ENCODE measurements around the gene CACUL1.

Gene CACUL1

DNA sequence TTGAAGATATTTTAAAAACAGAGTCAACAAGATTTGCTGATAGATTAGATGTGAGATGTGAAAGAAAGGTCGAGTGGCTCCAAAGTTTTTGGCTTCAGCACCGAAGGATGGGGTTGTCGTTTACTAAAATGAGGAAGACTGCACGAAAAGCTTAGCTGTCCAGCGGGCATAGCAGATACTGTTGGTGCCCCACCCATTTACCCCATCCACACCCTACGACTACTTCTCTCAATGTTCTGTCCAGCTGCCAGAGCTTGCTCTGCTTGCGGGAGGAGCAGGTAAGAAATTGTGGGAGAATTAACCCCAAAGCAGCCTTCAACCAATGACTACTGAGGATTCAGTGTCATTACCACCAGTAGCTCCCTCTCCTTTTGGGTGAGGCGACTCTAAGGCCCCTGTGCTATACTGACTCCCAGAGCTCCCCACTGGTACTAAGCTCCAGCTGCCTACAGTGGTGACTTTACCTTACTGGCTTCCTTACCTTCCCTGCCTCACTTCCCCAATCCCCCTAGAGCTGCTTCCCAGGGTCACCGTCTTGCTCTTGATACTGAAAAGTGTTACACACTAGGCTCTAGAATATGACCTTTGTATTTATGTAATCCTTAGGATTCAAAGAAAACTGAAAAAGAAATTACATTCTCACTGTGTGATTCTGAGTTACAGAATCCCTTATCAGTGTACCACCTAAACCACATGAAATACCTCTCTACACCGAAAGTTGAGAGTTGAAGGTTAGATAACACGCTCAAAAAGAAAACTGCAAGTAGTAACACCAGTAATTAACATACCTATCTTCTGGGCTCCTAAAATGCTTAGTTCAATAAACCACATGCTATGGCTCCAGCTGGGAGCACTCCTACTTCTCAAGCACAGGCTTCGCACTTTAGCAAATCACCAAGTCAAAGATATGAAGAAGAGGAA is 22.3 kb downstream of the CACUL1 start:
- DNase-seq (ENCODE audit: low read depth): no peak

DNA sequence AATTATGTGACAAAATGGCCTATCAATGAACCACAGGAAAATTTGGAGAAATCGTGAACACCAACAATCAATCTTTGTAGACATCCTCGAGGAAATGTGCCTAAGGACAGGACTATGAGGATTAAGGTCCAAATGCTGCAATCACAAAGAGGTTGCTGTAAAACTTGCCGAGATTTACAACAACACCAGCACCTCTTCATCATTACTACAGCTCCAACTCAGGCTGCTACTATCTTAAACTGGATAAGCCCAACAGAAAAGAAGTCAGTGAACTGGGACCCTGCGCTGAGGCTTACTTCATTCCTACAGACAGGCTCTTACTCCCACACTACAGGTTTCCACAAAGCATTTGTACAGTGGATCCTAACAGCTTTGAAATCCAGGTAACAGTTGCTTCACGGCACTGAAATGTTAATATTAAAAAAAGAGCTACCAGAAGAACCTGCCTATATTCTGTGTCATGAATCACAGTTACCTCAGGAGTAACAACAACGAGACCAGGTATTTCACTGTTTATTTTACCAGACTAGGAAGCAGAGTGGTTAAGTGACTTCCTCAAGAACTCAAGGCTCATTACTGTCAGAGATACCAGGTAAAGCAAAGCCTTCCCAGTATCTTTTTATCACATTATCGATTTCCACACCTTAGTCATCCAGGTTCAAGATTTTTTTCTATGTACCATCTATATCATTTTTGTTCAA is 23.9 kb downstream of the CACUL1 start:
- no peak for DNase-seq (ENCODE audit: low read depth)

DNA sequence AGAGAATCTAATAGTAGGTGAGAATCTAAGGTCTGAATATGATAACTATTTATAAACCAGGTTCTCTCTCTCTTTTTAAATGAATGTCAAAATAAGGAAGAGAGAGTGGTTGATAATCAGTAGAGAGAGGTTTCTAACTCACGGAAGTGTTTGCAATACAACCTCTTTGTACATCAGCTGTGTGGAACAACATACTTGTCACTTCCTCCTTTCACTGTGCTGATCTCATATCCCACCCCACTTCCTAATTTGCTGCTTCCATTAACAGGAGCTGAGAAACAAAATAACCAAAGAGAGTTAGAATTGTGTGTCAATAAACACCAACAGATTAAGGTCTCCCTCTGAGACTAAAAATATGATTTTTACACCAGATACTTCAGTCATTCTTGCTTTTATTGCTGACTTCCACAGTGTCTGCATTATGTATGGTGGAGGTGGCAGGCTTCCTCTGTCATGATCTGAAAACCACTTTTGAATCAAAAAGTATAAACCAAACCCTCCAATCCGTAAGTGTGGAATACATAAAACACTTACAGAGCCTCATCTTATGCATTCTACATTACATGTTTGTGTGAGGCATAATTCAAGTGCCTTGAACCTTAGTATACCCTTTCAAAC is 25.0 kb downstream of the CACUL1 start:
- DNase-seq (ENCODE audit: low read depth): no peak

DNA sequence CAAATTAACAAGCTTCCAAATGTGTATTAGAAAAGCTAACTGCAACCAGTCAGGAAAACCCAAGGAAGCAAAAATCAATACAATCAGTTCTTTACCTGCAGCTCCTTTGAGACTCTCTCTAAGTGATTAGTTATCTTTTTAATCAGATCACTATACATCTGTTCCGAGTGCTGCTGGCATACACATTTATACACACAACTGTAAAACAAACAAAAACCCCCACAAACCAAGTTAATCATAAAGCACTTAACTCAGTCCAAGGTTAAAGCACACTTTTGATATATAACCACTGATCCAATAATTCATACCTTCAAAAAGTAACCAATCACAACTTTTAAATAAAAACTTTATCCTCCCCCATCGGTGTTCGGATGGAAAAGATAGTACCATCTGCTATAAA is 25.6 kb downstream of the CACUL1 start:
- no peak for DNase-seq (ENCODE audit: low read depth)

DNA sequence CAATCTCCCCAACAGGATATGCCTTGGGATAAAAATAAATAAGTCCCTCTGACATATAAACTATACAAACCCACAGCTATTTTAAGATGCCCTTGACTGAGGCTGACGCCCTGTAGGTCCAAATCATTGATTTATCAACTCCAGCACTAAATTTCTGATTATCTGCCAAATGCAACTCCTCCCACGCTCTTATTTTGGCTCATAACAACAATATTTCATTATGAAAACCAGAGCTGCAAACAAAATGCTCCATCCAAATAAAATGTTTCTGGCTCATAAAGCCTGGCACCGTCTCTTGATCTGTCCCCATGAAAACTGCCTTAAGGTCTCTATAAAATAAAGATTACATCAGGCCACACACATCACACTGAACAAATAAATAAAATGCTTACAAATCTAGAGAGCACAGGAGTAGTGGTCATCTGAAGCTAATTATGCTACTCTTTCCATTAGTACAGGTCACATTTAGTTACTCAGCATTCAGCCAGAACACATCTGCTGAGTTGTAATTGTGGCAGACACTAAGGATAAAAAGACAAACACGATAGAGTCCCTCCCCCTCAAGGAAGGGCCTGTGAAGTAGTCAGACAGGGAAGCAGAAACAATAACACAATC is 28.8 kb downstream of the CACUL1 start:
- DNase-seq (ENCODE audit: low read depth): no peak

DNA sequence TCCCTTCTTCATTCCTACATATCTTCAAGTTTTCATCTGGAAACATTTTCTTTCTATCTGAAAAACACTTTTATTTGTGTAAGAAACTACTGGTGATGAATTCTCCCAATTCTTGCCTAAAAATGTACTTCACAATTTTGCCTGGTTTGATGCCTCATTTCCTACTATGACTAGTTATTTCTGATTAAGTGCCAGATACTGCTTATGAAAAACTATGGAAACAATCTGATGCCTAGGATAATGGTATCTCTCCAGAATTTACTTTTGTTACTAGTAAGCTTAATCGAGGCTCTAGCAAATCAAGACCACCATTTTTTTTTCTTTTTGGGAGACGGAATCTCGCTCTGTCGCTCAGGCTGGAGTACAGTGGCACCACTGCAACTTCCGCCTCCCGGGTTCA is 31.3 kb downstream of the CACUL1 start:
- no peak for DNase-seq (ENCODE audit: low read depth)

DNA sequence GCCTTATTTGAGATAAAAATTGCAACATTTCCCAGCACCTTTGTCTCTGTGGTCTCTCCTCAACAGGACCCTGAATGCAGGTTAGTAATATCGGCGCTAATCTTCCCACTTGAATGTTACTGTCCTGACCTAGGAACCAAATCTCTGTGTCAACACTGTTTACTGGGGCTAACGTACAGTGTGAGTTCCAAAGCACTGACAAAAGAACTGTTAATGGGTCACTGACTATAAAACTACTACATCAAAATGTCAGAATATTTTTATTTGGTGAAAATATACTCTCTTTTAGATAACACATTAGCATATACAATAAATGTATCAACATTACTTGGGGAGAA is 33.3 kb downstream of the CACUL1 start:
- no peak for DNase-seq (ENCODE audit: low read depth)

DNA sequence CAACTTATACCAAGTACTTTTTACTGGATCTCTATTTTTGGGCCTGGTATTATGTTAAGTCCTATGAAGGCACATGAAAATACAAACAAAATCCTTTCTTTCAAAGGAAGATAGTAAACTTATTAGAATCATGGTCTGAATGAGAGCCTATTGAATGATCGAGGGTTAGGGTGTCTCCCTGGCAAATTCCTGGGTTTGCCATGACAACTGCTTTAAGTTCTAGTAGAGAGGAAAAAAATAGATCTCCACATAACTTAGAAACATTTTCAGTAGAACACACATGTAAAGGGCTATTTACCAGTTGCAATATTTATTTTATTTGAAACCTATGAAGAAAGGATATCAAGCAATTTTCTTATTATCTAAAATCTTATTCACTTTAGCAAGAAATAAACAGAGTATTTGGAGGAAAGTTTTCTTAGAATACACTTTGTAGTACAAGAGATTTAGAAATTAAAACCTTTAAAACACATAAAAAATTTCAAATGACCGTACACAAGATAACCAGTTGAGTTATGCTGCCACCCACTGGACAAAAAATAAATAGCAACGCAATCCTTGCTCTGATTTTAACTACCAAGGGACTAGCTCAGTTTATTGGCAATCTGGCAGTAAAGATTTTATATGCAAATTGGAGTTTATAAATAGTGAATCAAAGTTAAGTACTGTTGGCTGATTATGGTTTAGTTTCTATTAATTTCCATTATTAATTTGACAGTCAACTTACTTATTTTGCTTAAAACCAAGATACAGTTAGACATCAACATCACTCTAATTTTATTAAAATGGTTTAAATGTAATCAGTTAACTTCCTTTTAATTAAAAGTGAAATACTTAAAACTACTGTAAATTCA is 33.9 kb downstream of the CACUL1 start:
- no peak for DNase-seq (ENCODE audit: low read depth)

DNA sequence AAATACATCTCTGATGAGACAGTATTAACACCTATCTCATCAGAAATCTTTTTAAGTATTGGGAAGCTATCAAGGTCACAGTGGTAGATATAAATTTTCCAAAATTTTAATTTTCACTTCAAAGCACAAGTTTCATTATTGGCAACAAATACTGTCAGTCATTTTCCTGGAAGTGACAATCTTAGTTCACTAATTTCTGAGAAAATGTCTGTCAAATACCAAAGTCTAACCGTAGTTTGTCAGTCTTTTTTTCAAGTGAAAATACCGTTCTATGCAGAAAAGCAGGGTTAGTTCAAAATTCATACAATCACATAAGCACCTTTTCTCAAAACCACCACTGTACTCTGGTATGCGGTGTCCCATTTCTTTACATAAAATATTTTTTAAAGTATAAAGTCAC is 40.4 kb downstream of the CACUL1 start:
- DNase-seq (ENCODE audit: low read depth): no peak

DNA sequence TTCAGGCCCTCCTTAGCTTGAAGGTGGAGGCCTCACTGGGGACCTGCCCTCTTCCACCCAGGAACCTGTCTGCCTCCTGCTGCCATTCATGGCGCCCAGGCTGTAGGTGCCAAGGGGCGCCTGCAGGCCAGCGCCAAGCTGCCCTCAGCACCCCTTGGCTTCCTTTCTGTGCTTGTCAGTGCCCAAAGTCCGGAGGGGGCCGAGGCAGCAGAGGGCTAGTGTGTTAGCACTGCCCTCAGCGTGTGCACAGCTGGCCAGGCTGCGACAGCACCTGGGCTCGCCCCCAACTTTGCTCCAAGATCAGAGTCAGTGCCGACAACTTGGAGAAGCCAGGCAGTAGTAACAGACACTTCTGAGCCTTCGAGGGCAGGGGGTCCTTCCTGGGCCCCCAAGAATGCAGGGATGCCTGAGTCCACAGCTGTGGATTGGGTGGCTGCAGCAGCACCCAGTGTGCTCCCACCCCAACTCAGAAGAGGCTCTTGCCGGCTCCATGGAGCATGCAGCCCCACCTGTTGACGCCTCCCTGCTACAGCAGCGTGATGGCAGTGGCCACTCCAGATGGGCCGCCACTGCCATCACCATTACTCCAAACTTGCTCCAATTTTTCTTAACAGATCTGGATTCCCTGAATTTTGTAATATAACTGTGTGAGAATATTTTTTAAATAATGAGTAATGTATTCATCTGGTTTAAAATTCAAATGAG is 41.7 kb downstream of the CACUL1 start:
- DNase-seq (ENCODE audit: low read depth): no peak

DNA sequence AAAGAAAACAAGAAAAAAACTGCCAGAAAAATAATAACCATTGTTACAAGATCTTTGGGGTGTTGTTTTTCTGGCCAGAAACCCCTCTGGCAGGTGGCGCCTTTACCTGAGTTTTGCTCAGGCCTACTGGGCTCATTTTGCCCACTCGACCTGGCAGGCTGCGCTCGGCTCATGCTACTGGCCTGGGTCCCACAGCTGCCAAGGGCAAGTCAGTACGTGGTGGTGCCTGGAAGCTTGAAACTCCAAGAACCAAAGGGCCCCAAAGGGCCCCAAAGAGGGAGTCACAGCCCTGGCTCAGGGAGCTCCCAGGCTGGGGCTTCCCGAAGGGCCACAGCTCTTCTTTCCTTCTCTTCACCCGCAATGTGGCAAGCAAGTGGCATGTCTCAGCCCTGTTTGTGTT is 42.7 kb downstream of the CACUL1 start:
- DNase-seq (ENCODE audit: low read depth): no peak

DNA sequence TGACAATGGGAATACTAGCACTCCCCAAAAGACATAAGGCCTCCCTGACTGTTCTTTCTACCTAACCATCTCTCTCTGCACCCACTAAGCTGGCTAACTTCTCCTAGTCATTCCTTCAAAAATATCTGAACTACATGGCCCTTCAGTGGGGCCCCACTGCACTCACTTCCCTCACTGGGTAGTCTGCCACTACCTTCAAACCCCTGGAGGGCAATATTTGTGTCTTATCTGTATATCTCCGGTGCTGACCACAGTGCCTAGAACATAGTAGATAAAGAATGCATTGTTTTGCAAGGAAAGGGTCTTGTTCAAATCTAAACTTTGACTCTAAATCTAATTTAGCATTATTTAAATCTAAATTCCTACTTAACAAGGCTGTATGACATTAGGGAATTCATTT is 44.3 kb downstream of the CACUL1 start:
- DNase-seq (ENCODE audit: low read depth): no peak

DNA sequence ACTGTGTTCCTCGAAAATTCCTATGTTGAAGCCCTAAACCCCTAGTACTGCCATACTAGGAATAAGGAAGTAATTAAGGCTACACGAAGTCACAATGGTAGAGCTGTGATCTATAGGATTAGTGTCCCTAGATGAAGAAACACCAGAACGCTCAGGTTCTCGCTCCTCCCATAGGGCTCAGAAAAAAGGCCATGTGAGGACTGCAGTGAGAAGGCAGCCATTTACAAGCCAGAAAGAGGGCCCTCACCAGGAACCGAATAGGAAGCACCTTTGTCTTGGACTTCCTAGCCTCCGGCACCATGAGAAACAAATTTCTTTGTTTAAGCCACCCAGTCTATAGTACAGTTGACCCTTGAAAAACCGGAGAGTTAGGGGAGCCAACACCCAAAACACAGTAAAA is 46.2 kb downstream of the CACUL1 start:
- no peak for DNase-seq (ENCODE audit: low read depth)

DNA sequence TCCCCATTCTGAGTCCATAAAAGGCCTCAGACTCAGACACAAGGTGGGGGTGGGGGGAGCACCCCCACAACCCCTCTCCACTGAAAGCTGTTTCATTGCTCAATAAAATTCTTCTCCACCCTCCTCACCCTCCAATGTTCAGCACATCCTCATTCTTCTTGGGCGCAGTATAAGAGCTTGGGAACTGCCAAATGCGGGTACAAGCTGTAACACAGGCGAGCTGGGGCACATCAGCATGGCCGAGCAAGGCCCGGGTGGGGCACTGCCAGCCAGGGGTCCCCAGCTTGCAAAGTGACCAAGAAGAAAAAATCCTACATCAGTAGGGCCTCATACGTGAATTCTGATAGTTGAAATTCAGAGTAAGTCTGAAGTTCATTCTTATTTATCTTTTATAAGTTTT is 50.1 kb downstream of the CACUL1 start:
- DNase-seq (ENCODE audit: low read depth): no peak

DNA sequence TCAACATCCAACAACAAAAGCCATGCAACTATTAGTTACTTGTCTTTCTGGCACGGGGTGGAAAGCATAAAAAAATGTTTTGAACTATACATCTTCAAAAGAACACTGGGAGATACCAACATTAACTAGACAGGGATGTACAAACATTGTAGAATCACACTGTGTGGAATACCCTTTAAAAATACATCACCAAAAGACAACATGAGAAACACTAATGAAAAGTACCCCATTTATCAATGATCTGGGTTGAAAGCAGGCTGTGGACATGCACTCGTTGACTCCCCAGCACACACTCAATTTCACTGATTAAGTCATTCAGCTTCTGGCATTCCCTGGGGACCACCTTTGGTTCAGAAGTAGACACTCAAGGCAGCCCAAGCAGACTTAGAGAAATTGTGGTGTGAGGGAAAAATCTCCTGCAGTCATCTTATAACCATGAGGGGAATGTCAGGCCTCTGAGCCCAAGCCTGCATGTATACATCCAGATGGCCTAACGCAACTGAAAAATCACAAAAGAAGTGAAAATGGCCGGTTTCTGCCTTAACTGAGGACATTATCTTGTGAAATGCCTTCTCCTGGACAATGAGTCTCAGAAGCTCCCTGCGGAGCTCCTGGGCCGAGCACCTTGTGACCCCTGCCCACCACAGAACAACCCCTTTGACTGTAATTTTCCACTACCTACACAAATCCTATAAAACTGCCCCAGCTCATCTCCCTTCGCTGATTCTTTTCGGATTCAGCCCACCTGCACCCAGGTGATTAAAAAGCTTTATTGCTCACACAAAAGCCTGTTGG is 53.0 kb downstream of the CACUL1 start:
- no peak for DNase-seq (ENCODE audit: low read depth)

DNA sequence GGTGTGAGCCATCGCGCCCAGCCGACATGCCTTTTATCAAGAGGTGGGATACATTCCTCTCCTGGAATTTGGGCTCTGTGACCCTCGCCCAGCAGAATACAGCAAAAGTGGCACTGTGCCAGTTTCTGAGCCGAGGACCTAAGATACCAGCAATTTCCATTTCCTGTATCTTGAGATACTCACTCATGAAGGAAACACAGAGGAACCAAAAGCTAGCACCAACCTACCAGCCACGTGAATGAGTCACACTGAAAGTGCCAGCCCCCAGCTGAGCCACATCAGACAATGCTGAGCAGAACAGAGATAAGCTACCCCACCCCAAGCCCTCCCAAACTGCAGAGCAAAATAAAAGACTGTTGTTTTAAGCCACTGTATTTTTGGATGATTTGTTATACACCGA is 56.3 kb downstream of the CACUL1 start:
- peak; percentile 48 for DNase-seq (ENCODE audit: low read depth)

DNA sequence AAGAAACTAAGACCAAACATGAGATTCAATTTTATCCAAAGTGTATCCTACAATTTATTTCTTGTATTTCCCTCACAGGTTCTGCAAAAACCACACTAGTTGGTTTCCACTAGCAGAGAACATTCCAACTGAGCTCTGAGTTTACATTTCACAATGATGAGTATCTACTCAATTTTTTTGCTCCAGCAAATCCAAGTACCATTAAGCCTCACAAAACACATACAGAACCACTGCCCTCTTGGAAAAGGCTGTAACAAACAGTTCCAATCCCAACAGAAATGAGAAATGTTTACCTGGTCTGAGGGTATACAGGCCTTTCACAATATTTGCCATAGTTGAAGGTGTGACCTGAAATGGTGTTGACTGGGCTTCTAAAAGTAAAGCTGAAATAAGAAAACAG is 59.9 kb downstream of the CACUL1 start:
- no peak for DNase-seq (ENCODE audit: low read depth)

DNA sequence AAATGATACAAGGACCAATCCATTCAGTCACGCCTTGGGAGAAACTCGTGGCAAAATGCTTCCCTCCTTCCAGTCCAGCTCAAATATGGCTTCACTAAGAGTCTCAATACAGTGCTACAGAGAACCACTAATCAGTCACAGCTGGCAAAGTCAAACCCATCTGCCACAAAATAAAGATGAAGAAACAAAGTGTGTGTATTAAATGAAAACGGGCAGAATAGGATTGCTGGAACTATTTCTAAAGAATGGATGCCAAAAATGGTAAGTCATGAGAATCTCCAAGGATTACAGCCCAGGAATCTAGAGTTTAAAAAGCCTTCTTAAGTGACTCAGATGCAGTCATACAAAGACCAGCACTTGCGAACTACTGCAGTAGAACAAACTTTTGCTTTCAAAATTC is 61.9 kb downstream of the CACUL1 start:
- DNase-seq (ENCODE audit: low read depth): peak; percentile 36

DNA sequence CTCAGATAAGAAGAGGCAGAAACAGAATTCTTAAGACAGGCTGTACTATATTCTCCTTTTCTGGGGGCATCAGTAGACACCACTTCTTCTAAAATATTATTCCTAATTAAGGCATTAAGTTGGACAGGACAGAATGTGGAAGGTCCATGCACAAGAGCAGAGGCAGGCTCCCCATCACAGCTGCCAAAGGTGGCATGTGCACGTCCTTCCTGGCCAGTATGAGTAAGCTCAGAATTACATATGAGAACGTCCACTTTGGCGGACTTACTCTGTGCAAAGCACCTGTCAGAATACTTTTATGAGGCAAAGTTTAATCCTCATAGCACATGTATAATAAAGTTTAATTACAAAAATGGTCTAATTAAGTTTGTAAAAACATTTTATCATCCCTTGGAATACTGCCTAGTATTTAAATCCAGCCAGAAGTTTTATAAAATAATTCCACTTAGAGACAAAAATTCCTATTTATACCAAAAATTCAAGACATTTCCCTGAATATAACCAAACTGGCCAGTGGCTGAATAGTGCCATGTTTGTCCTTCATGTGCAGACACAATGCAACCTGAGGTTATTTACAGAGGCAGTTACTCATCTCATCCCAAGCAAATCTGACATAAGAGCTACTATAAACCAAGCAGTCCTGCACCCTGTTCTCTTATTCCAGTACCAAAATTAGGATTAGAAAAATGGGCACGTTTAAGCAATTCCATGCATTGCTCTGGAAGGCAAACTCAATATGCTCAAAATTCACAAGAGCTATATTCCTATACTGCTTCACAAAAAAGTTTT is 65.5 kb downstream of the CACUL1 start:
- DNase-seq (ENCODE audit: low read depth): no peak

DNA sequence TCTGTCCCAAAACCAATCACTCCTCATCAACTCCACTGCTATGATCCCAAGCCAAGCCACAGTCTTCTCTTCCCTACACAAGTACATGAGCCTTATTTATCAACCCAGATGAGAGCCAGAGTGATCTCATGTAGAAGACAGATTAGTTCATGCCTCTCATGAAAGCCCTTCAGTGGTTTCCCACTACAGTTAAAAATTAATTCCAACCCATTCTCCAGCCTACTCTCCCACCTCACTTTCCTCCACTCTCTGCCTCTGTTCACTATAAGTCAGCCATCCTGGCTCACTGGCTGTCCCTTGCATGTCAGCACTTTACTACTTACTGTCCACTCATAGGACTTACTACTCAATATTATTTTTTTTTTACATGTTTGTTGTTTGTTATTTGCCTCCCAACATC is 67.3 kb downstream of the CACUL1 start:
- no peak for DNase-seq (ENCODE audit: low read depth)

Measured in HS-27A (cell line).